Esophagus (tissue), 2 donors: ENCODE data around the gene GNAL. TPM values are rescaled to one million over a fixed set of nuclear protein-coding genes. Genes with fewer than 3 reads are reported as not detected.

ENCODE experiments used
- H3K27ac ChIP-seq, 2 donors: one replicate each; pipeline ENCODE4 v1.5.1; 2013; ENCODE audit warnings: low read depth in 2 of 2, mild to moderate bottlenecking in 2 of 2, inconsistent platforms in 1 of 2, low read length in 1 of 2, moderate library complexity in 1 of 2
- H3K27me3 ChIP-seq, 2 donors: one replicate each; pipeline ENCODE4 v1.6.1; 2013; ENCODE audit warnings: low read length in 2 of 2, control low read depth in 1 of 2, mild to moderate bottlenecking in 1 of 2; ENCODE audit not compliant: insufficient read depth in 2 of 2, control insufficient read depth in 1 of 2
- H3K36me3 ChIP-seq, 2 donors: one replicate each; pipeline ENCODE4 v1.6.1; 2013; ENCODE audit warnings: low read length in 1 of 2; ENCODE audit not compliant: control insufficient read depth in 2 of 2, insufficient read depth in 2 of 2
- H3K4me1 ChIP-seq, 2 donors: one replicate each; pipeline ENCODE4 v1.6.1; 2013; ENCODE audit warnings: low read length in 1 of 2; ENCODE audit not compliant: control insufficient read depth in 2 of 2, insufficient read depth in 2 of 2
- H3K4me3 ChIP-seq, 2 donors: one replicate each; pipeline ENCODE4 v1.5.1; 2013; ENCODE audit warnings: low read length in 2 of 2, mild to moderate bottlenecking in 2 of 2, low read depth in 1 of 2, moderate library complexity in 1 of 2
- H3K9me3 ChIP-seq, 2 donors: one replicate each; pipeline ENCODE4 v1.6.1; 2013; ENCODE audit warnings: mild to moderate bottlenecking in 2 of 2, low read depth in 1 of 2, low read length in 1 of 2, moderate library complexity in 1 of 2; ENCODE audit not compliant: control insufficient read depth in 2 of 2, insufficient read depth in 1 of 2
- WGBS, 2 donors: extraction: QIAGEN DNeasy Blood & Tissue Kit; methylation state at CpG; one replicate each; pipeline ENCODE4 v1.1.7; 2013; 5-methylcytosine and 5-hydroxymethylcytosine counted together
- polyA plus RNA-seq, 2 donors: library from polyadenylated mRNA; stranded (reverse); fragments of 200-250 nt; gene quantifications; one replicate each; pipeline ENCODE4 v1.2.3, GENCODE V29; 2013
- donor health status: healthy with polysubstance abuse.
- donor health status: Bipolar disorder and iron deficiency.

The GNAL gene
- polyA plus RNA-seq, 2 donors: 1.6 to 2.1 TPM

GRCh38 chr18:11667578-11667977 lies 21.5 kb upstream of the GNAL start:
- no peak overlapping the region for H3K4me3 ChIP-seq
- no peaks in the 10 kb centered on the region for H3K36me3 ChIP-seq
- H3K27ac ChIP-seq: no peak overlapping the region
- H3K9me3 ChIP-seq: no peaks in the 10 kb centered on the region
- H3K27me3 ChIP-seq: no peaks in the 10 kb centered on the region
- 81 to 87% methylated on average over 6 of the region's 6 CpGs for WGBS, 2 donors
- peaks cover 2 to 9% of the 10 kb centered on the region in 2 donors for H3K4me1 ChIP-seq

DNA sequence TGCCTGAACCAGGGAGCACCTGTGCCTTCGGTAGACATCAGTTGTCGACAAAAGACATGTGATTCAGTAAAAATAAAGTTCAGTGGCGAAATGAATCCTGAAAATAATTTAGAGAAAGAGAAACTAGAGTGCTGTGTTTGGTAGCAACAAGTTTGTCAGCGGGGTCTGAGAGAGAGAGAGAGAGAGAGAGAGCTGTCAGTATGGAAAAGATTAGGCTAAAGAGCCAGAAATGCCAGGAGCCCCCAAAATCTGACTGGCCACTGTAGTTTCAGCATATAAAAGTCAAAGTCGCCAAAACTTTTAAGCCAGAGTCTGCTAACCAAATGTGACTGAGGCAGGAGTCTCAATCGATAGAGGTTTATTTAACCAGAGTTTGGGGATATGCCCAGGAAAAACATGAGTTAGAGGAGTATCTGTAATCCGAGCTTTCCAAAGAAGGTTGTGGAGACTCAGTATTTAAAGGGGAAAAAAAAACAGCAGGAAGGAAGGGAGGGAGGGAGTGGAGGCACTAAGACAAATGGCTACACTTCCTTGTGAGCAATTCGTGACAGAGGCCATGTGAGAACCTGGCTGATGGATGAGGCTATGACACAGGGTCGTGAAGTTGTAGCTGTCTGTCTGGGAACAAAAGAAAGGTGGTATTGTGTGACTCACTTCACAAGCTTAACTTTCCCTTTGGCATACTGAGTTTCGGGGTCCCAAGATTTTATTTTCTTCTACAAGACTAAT lies 20.5 kb upstream of the GNAL start:
- Histone ChIP-seq H3K36me3 (no peaks in the 10 kb centered on the region), H3K27me3 (no peaks in the 10 kb centered on the region), H3K4me3 (no peak overlapping the region), H3K27ac (no peak overlapping the region), H3K4me1 (peaks cover 2 to 11% of the 10 kb centered on the region in 2 donors), H3K9me3 (no peaks in the 10 kb centered on the region)
- 54 to 61% methylated on average over 10 of the region's 10 CpGs for WGBS, 2 donors

GRCh38 chr18:11669271-11669947 lies 19.7 kb upstream of the GNAL start:
- Histone ChIP-seq H3K4me1 (peaks cover 2 to 11% of the 10 kb centered on the region in 2 donors), H3K27me3 (no peaks in the 10 kb centered on the region), H3K36me3 (no peaks in the 10 kb centered on the region), H3K4me3 (no peak overlapping the region), H3K9me3 (no peaks in the 10 kb centered on the region), H3K27ac (peak overlapping the region; percentile 59 to 61)
- WGBS, 2 donors: 50 to 61% methylated on average over 14 of the region's 14 CpGs

- peaks cover 2 to 11% of the 10 kb centered on the region in 2 donors for H3K4me1 ChIP-seq
- no peaks in the 10 kb centered on the region for H3K9me3 ChIP-seq
- no peak overlapping the region for H3K27ac ChIP-seq
- 62 to 68% methylated on average over 10 of the region's 10 CpGs for WGBS, 2 donors
- H3K4me3 ChIP-seq: no peak overlapping the region
- H3K27me3 ChIP-seq: no peaks in the 10 kb centered on the region
- no peaks in the 10 kb centered on the region for H3K36me3 ChIP-seq
Measured at GRCh38 chr18:11669948-11670275, 19.2 kb upstream of the GNAL start.

- Histone ChIP-seq H3K27me3 (no peaks in the 10 kb centered on the region), H3K4me3 (no peak overlapping the region), H3K4me1 (peaks cover 2 to 11% of the 10 kb centered on the region in 2 donors), H3K27ac (no peak overlapping the region), H3K36me3 (no peaks in the 10 kb centered on the region), H3K9me3 (no peaks in the 10 kb centered on the region)
- WGBS, 2 donors: 78 to 81% methylated on average over 8 of the region's 8 CpGs
Measured at GRCh38 chr18:11671156-11671555, 17.9 kb upstream of the GNAL start.

DNA sequence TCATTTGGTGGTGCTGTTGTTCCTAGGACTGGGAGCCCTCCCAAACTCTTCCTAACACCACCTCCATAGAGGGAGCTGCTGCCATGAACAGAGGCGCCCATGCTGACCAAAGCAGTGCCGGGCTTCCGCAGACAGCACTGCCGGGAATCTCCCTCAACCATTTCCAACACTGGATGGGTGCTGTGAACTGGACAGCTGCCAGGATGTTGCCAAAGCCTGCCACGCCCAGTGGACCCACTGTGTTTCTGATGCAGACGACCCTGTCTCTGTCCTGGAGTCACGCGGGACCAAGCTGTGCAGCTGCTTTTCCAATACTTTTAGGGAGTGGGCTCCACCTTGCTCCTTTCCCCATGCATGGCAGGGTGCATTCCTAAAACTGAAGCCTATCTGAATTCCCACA lies 16.9 kb upstream of the GNAL start:
- WGBS, 2 donors: 91 to 92% methylated on average over 8 of the region's 8 CpGs
- H3K9me3 ChIP-seq: no peaks in the 10 kb centered on the region
- no peaks in the 10 kb centered on the region for H3K36me3 ChIP-seq
- peaks cover 2 to 11% of the 10 kb centered on the region in 2 donors for H3K4me1 ChIP-seq
- H3K27me3 ChIP-seq: no peaks in the 10 kb centered on the region
- no peak overlapping the region for H3K4me3 ChIP-seq
- H3K27ac ChIP-seq: no peak overlapping the region

- 60 to 64% methylated on average over 8 of the region's 8 CpGs for WGBS, 2 donors
- Histone ChIP-seq H3K27me3 (no peaks in the 10 kb centered on the region), H3K9me3 (no peaks in the 10 kb centered on the region), H3K36me3 (no peaks in the 10 kb centered on the region), H3K4me3 (no peak overlapping the region), H3K4me1 (peaks cover 2 to 11% of the 10 kb centered on the region in 2 donors), H3K27ac (no peak overlapping the region)
Measured at GRCh38 chr18:11672846-11673454, 16.1 kb upstream of the GNAL start.

GRCh38 chr18:11673560-11673959 lies 15.5 kb upstream of the GNAL start:
- H3K4me3 ChIP-seq: no peak overlapping the region
- no peaks in the 10 kb centered on the region for H3K36me3 ChIP-seq
- 63 to 73% methylated on average over 9 of the region's 9 CpGs for WGBS, 2 donors
- H3K4me1 ChIP-seq: peaks cover 2 to 11% of the 10 kb centered on the region in 2 donors
- no peak overlapping the region for H3K27ac ChIP-seq
- H3K27me3 ChIP-seq: no peaks in the 10 kb centered on the region
- no peaks in the 10 kb centered on the region for H3K9me3 ChIP-seq

DNA sequence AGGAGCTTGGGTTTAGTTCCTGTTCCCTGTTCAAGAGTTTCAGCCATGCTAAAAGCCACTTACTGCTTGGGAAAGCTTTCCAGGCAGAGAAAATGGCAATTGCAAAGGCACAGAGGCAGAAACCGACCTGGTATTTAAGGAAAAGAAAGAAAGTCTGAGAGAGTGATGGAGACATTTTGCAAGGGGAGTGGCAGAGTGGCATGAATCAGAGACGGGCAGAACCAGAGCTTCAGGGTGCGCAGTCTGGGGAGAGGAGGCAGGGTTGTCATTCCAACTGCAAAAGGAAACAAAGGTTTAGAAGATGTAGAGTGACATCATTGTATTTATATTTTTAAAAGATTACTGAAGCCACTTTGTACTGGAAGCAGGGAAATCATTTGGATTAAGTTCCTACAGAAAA lies 14.9 kb upstream of the GNAL start:
- Histone ChIP-seq H3K27ac (peak overlapping the region in 1 of 2 donors; percentile 48), H3K27me3 (no peaks in the 10 kb centered on the region), H3K36me3 (no peaks in the 10 kb centered on the region), H3K4me1 (peaks cover 2 to 11% of the 10 kb centered on the region in 2 donors), H3K9me3 (no peaks in the 10 kb centered on the region), H3K4me3 (no peak overlapping the region)
- 63 to 65% methylated on average over 3 of the region's 3 CpGs for WGBS, 2 donors
